Aorta (tissue), 5 donors: ENCODE results near the gene CRY1. TPM values are rescaled to one million over a fixed set of nuclear protein-coding genes. Genes with fewer than 3 reads are reported as not detected.
"Not testable (repeated sequence)": the region's sequence is repeated elsewhere in the genome, so short reads cannot be mapped to it uniquely, and the experiment has no call there.

ENCODE experiments used
- ATAC-seq: fragments of 200-7000 bp; cut with Tn5 transposase; one replicate; pipeline ENCODE4 v1.9.1; 2022; ENCODE audit warnings: moderate library complexity; ENCODE audit not compliant: low FRiP score
- DNase-seq, 2 donors: peaks; one replicate each; pipeline ENCODE4 v3.0.0-alpha.2; 2020
- H3K27ac ChIP-seq, 2 donors: one replicate each; pipeline ENCODE4 v1.5.1; 2013; ENCODE audit warnings: low read length in 2 of 2, mild to moderate bottlenecking in 2 of 2, moderate library complexity in 2 of 2, control low read depth in 1 of 2, inconsistent platforms in 1 of 2, low read depth in 1 of 2
- H3K27me3 ChIP-seq, 2 donors: one replicate each; pipeline ENCODE4 v1.6.1; 2013; ENCODE audit warnings: control low read depth in 1 of 2, low read length in 1 of 2, mild to moderate bottlenecking in 1 of 2, moderate library complexity in 1 of 2; ENCODE audit not compliant: insufficient read depth in 2 of 2, control insufficient read depth in 1 of 2
- H3K36me3 ChIP-seq, 2 donors: one replicate each; pipeline ENCODE4 v1.6.1; 2013; ENCODE audit warnings: control low read depth in 1 of 2, low read length in 1 of 2, mild to moderate bottlenecking in 1 of 2; ENCODE audit not compliant: insufficient read depth in 2 of 2, control insufficient read depth in 1 of 2
- H3K4me1 ChIP-seq, 2 donors: one replicate each; pipeline ENCODE4 v1.6.1; 2013; ENCODE audit warnings: low read length in 2 of 2, control low read depth in 1 of 2, mild to moderate bottlenecking in 1 of 2, moderate library complexity in 1 of 2; ENCODE audit not compliant: insufficient read depth in 2 of 2, control insufficient read depth in 1 of 2
- H3K4me3 ChIP-seq, 2 donors: one replicate each; pipeline ENCODE4 v1.5.1; 2013; ENCODE audit warnings: low read length in 2 of 2, control low read depth in 1 of 2, mild to moderate bottlenecking in 1 of 2
- H3K9me3 ChIP-seq: one replicate; pipeline ENCODE4 v1.6.1; 2013; ENCODE audit warnings: mild to moderate bottlenecking, low read length; ENCODE audit not compliant: control insufficient read depth
- WGBS, 2 donors: extraction: QIAGEN DNeasy Blood & Tissue Kit; methylation state at CpG; one replicate each; pipeline ENCODE4 v1.1.7; 2013; 5-methylcytosine and 5-hydroxymethylcytosine counted together
- intact Hi-C, 2 donors: fragments of 100-400 bp; cut with DNase I; formaldehyde crosslinking; loops; one replicate each; pipeline versions ENCODE4 v1.14.2 to v1.15.0; 2022
- polyA plus RNA-seq, 2 donors: library from polyadenylated mRNA; stranded (reverse); fragments of 200-250 nt; gene quantifications; one replicate each; pipeline ENCODE4 v1.2.3, GENCODE V29; 2013
- total RNA-seq, 2 donors: library from RNA; stranded (reverse); fragmentation: NEBNext Ultra II Directional; extraction: Animal tissue kit (Norgen Biotek cat#: 25700); gene quantifications; one replicate each; pipeline ENCODE4 v1.2.1, GENCODE V29; 2021
- donor health status: healthy with polysubstance abuse.
- donor health status: Bipolar disorder and iron deficiency.
- donor health status: DM: no; HTN: no; CAD: no.
- donor health status: DM: no; HTN: no; CAD: no.
- donor health status: DM: yes; HTN: yes; CAD: no.

CRY1 gene
- total and polyA plus RNA-seq, 4 donors = 7.5 to 40.6 (median 15.4) TPM

- intact Hi-C loops = loop anchor here (5.0 to 10.0 kb wide), 3 partner anchors 64 to 317 kb away; partner anchors contain the start of genes RIC8B (in 1 of the 2) and TMEM263 (in 1 of the 2)
- ATAC-seq (peak; percentile 36), DNase-seq (no peak)
- Histone ChIP-seq H3K36me3 (no peaks in the 10 kb centered on the region), H3K4me3 (peak overlapping the region; percentile 60 to 61), H3K27ac (peak overlapping the region; percentile 49 to 76), H3K27me3 (no peaks in the 10 kb centered on the region), H3K9me3 (no peaks in the 10 kb centered on the region), H3K4me1 (no peaks in the 10 kb centered on the region)
- WGBS, 2 donors = 2% methylated on average over 4 of the region's 4 CpGs
Measured at GRCh38 chr12:107091381-107091780, 2.0 kb downstream of the CRY1 start.

- H3K4me3 ChIP-seq = peak overlapping the region; percentile 60 to 61
- H3K4me1 ChIP-seq = no peaks in the 10 kb centered on the region
- WGBS, 2 donors = 6 to 13% methylated on average over 2 of the region's 2 CpGs
- ATAC-seq = no peak
- H3K27ac ChIP-seq = no peak overlapping the region
- no peak for DNase-seq
- H3K9me3 ChIP-seq = no peaks in the 10 kb centered on the region
- no peaks in the 10 kb centered on the region for H3K36me3 ChIP-seq
- intact Hi-C loops = loop anchor here (5.0 to 10.0 kb wide), 3 partner anchors 63 to 316 kb away; partner anchors contain the start of genes RIC8B (in 1 of the 2) and TMEM263 (in 1 of the 2)
- H3K27me3 ChIP-seq = no peaks in the 10 kb centered on the region
Measured at GRCh38 chr12:107090711-107091110, 2.6 kb downstream of the CRY1 start.

- 99% methylated on average over 2 of the region's 2 CpGs for WGBS, 2 donors
- Histone ChIP-seq H3K4me1 (no peaks in the 10 kb centered on the region), H3K27me3 (no peaks in the 10 kb centered on the region), H3K4me3 (no peak overlapping the region), H3K27ac (no peak overlapping the region), H3K36me3 (no peaks in the 10 kb centered on the region), H3K9me3 (no peaks in the 10 kb centered on the region)
- intact Hi-C loops = loop anchor here (1.0 to 5.0 kb wide), 2 partner anchors 20 to 37 kb away; no protein-coding TSS in a partner anchor
- no peak for DNase-seq
- ATAC-seq = no peak
Measured at GRCh38 chr12:107088912-107089311, 4.4 kb downstream of the CRY1 start.

- WGBS, 2 donors = 94% methylated on average over 3 of the region's 3 CpGs
- no peak for ATAC-seq
Measured at GRCh38 chr12:107086314-107086713, 7.0 kb downstream of the CRY1 start.

GRCh38 chr12:107081778-107082177 lies 11.6 kb downstream of the CRY1 start:
- Histone ChIP-seq H3K4me3 (no peak overlapping the region), H3K27ac (no peak overlapping the region), H3K9me3 (no peaks in the 10 kb centered on the region), H3K36me3 (no peaks in the 10 kb centered on the region), H3K4me1 (peaks cover 3 to 7% of the 10 kb centered on the region in 2 donors), H3K27me3 (no peaks in the 10 kb centered on the region)
- ATAC-seq (no peak), DNase-seq (no peak)
- intact Hi-C loops = no loop called here

More at GRCh38 chr12:107086314-107086713, 7.0 kb downstream of the CRY1 start:
- Histone ChIP-seq H3K4me1 (no peaks in the 10 kb centered on the region), H3K4me3 (no peak overlapping the region), H3K27ac (no peak overlapping the region), H3K36me3 (no peaks in the 10 kb centered on the region), H3K27me3 (no peaks in the 10 kb centered on the region), H3K9me3 (no peaks in the 10 kb centered on the region)
- intact Hi-C loops = loop anchor here in 1 of 2 donors (5.0 kb wide), 1 partner anchor 34 kb away; no protein-coding TSS in a partner anchor
- DNase-seq = no peak

GRCh38 chr12:107080299-107080698 lies 13.1 kb downstream of the CRY1 start:
- Histone ChIP-seq H3K27me3 (no peaks in the 10 kb centered on the region), H3K4me1 (peaks cover 4 to 7% of the 10 kb centered on the region in 2 donors), H3K27ac (no peak overlapping the region), H3K9me3 (no peaks in the 10 kb centered on the region), H3K4me3 (no peak overlapping the region), H3K36me3 (no peaks in the 10 kb centered on the region)
- DNase-seq (no peak), ATAC-seq (no peak)
- 48 to 53% methylated on average over 6 of the region's 6 CpGs for WGBS, 2 donors
- intact Hi-C loops = no loop called here

- Histone ChIP-seq H3K4me3 (no peak overlapping the region), H3K9me3 (no peaks in the 10 kb centered on the region), H3K27me3 (no peaks in the 10 kb centered on the region), H3K27ac (no peak overlapping the region), H3K36me3 (no peaks in the 10 kb centered on the region), H3K4me1 (peaks cover 4 to 7% of the 10 kb centered on the region in 2 donors)
- DNase-seq = no peak
- WGBS, 2 donors = 92 to 97% methylated on average over 2 of the region's 2 CpGs
- intact Hi-C loops = no loop called here
- no peak for ATAC-seq
Measured at GRCh38 chr12:107079172-107080011, 14.0 kb downstream of the CRY1 start.

GRCh38 chr12:107073266-107073665 lies 20.1 kb downstream of the CRY1 start:
- H3K4me1 ChIP-seq, ATAC-seq, H3K36me3 ChIP-seq, H3K27ac ChIP-seq, intact Hi-C loops, H3K9me3 ChIP-seq, H3K4me3 ChIP-seq, H3K27me3 ChIP-seq, DNase-seq: not testable (repeated sequence)
- 91% methylated on average over 5 of the region's 5 CpGs for WGBS, 2 donors

- Histone ChIP-seq H3K27me3 (no peaks in the 10 kb centered on the region), H3K9me3 (no peaks in the 10 kb centered on the region), H3K4me3 (no peak overlapping the region), H3K27ac (no peak overlapping the region), H3K4me1 (no peaks in the 10 kb centered on the region), H3K36me3 (no peaks in the 10 kb centered on the region)
- WGBS, 2 donors = 94 to 99% methylated on average over 4 of the region's 4 CpGs
- DNase-seq = no peak
- ATAC-seq = no peak
- intact Hi-C loops = no loop called here
Measured at GRCh38 chr12:107066691-107067090, 26.7 kb downstream of the CRY1 start.
